Stimulated activated CD8-positive, alpha-beta memory T cell treated with anti-CD3 and anti-CD28 coated beads, Interleukin-4, amount 100 ng/mL, for 1 hour (primary cell): ENCODE measurements around the gene QRFP.
"Not testable (repeated sequence)": the region's sequence is repeated elsewhere in the genome, so short reads cannot be mapped to it uniquely, and the experiment has no call there.

Experiments
- DNase-seq, 2 donors: peaks; one replicate each; pipeline ENCODE4 v3.0.0-alpha.2; 2020; ENCODE audit warnings: low read depth in 2 of 2, low spot score in 1 of 2

The QRFP gene

DNA sequence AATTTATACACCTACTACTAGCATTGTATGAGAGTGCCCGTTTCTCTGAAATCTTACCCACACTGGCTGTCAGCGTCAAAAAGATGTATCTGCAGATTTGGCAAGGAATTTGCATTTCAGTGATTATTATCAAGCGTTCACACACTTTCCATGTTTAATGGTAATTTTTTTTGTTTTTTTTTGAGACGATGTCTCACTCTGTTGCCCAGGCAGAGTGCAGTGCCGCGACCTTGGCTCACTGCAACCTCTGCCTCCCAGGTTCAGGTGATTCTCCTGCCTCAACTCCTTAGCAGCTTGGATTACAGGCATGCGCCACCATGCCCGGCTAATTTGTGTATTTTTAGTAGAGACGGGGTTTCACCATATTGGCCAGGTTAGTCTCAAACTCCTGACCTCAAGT lies 47.3 kb downstream of the QRFP start:
- DNase-seq: no peak

DNA sequence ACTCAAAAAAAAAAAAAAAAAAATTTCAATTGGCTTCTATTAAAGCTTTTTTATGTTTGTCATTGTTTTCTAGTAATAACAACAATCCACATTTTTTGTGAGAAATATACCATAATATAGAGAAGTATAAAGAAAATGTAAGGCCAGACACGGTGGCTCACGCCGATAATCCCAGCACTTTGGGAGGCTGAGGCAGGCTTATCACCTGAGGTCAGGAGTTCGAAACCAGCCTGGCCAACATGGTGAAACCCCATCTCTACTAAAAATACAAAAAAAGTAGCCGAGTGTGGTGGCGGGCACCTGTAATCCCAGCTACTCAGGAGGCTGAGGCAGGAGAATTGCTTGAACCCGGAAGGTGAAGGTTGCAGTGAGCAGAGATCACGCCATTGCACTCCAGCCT lies 48.1 kb downstream of the QRFP start:
- not testable (repeated sequence) for DNase-seq

DNA sequence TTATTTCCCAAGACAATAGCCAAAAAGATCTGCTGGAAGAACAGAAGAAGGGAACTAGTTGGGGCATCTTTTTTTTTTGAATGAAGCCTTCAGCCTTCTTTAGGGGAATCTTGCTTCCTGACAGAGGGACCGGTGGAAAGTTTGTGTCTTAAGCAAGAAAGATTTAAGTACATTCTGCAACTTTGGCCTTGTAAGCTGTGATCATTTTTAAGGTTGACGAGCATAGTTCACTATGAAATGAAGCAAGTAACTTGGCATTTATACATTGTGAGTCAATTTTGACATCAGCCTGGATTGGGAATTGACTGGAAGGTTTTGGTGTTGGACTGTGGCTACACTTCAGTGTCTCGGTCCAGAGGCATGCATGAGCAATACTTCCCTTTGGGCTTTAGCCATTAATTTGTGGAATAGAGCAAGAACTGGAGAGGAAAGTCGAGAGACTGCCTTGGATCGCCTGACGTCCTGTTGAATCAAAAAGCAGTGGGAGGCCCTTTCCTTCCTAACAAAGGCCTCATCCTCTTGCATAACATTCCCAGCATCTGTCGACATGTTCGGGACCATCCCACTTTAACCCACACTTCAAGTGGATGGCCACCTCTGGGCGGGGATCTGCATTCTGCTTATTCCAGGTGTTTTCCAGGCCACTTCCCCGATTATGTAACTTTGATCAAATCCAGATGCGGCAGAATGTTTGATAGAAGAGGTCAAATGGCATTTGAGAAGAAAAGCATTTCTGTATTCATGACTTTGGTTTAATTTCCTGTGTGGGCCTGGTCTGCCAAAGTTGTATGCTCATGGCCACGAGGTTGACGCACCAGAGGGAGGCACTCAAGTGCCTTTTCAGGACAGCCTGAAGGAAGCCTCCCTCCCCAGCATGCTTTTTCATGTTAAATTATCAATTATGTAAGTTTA lies 49.0 kb downstream of the QRFP start:
- DNase-seq: no peak

DNA sequence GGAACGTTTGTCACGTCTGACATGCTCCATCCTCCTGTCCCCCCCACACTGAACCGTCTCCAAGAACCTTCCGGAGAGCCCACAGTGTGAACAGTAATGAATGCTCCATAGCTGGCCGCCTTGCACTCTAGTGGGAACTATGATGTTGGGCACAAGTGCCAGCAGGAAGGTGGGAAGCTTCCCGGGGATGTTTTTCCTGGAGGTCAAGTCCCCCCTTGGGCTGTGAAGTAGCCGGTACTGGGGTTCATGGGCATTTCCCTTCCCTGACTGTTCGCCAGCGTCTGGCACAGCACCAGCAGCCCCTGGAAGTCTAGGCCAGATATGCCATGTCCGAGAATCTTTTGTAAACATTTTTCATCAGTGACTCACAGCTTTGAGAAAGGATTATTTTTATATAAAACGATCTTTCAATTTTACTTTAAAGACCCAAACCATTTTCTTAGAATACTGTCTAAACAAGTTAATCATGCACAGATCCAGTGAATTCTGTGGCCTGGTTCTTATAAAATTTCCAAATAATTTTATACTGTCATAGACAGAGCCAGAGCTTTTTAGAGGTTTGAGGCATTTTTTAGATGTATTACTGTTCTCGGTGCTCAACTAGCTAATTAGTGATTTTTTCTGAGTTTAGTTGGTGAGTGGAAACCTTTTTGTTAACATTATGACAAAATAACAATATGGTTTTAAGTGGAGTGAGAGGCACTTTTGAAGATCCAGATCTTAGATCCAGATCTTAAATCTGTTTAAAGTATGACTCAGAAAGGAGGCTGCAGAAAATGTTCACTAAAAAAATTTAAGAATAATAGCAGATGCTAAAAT lies 49.9 kb downstream of the QRFP start:
- DNase-seq: no peak

DNA sequence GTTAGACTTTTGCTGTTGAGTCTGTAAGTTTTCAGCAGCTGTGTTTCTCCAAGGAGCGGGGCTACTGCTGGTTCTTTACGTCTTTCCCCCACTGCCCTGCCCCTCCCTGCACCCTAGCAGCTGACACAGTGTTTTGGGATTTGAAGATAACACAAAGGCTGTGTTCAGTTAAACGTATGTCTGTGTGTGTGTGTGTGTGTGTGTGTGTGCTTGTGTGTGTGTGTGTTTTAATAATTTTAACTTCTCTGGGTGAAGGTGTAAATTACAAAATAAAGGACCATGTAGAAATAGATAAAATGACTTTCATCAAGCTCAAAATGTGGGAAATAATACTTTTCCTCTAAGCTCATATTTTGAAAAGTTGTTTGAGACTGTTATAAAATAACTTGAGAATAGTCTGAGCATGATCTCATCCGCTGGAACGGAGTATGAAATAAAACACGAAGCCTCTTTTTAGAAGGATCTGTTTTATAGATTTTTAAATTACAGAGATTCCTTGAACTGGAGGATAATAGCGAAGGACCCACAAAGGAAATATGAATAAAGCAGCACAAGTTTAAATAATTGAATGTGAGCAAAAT lies 50.6 kb downstream of the QRFP start:
- no peak for DNase-seq

DNA sequence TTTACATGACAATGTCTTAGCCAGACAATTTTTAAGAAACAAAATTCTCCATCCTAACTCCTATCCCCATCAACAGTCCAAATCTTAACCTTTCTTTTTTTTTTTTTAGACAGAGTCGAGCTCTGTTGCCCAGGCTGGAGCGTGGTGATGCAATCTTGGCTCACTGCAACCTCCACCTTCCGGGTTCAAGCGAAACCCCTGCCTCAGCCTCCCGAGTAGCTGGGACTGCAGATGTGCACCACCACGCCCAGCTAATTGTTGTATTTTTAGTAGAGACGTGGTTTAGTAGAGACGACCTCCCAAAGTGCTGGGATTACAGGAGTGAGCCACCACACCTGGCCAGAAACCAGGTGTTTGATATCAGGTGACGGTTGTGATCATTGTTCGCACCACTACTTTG lies 51.4 kb downstream of the QRFP start:
- no peak for DNase-seq

DNA sequence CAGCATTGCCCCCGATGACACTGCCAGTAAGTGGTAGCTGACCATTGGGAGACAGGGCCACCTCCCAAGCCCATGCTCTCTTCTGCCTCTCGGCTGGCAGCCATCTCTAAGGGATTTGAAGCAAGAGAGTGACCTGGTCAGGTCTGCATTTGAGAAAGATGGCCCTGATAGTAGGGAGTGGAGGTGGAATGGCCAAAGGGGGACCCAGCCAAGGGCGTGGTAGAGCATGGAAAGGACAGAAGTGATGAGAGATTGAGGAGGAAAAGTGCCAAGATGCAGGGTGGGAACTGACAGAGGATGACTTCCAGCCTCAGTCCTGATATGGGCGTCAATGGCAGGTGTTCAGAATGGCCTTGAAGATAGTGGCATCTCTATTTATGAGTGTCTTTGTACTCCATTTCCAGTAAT lies 52.6 kb downstream of the QRFP start:
- no peak for DNase-seq

DNA sequence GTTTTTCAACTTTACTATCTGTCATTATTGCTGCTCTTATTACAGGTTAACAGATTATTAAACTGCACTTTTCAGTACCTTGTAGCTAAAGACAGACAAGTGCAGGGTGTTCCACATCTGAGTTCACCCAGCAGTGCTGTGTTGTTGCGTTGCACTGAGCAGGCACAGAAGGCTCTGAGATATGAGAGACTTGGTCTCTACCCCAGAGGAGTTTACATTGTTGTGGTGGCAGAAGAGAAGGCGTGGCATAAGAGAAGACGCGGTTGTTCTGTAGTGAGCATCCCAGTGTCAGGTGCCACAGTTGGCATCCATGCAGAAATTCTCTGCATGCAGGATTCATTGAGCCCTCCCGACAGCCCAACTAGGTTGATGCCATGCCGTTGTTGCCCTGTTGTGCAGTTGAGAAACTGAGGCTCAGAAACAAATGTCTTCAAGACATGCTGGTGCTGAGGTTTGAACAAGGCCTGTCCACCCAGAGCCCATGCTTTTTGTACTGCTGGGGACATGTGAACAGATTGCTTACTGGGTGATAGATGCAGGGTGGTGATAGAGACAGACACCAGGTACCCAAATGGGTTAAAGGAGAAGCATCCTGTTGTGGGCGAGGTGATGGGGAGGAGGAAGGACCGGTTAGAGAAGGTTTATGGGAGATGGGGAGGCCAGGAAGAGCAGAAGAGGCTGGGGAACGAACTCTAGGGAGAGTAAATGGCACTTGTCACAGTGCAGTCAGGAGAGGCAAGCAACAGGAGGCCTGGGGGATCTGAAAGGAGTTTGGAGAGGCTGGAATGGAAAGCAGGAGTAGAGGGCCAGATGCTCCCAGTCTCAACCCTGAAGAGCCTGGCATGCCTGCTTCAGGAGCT lies 53.3 kb downstream of the QRFP start:
- DNase-seq: no peak
